Endothelial cell of umbilical vein (primary cell): ENCODE measurements around the gene UBTD1. TPM values are rescaled to one million over a fixed set of nuclear protein-coding genes. Genes with fewer than 3 reads are reported as not detected.

Source experiments
- BruUV-seq: library from RNA; stranded (reverse); fragments of 400-500 nt; replicated peaks from 2 replicates; lab custom pipeline; 2021; lab: Mats Ljungman, UMichigan
- CTCF ChIA-PET: fragments of 300-600, 350-600 bp; sonication (Branson Sonifier 250); formaldehyde crosslinking; loops from one replicate; lab custom pipeline; 2021; ENCODE audit warnings: antibody characterized with exemption, inconsistent platforms; lab: Charles Lee
- POLR2A ChIA-PET: fragments of 300-600, 350-600 bp; sonication (Branson Sonifier 250); formaldehyde crosslinking; loops from one replicate; lab custom pipeline; 2021; ENCODE audit warnings: antibody characterized with exemption, inconsistent platforms; lab: Charles Lee
- DNase-seq: peaks from one replicate; pipeline ENCODE4 v3.0.0-alpha.2; 2011; ENCODE audit warnings: low read depth, low spot score
- FAIRE-seq: peaks from 2 replicates; lab custom pipeline; 2011; peaks lifted over from hg19 to GRCh38; lab: Jason Lieb, UNC
- H2AFZ ChIP-seq: 2 replicates; pipeline ENCODE4 v1.6.0; 2012; ENCODE audit warnings: low read depth, low read length, control low read depth, inconsistent platforms
- H3K27ac ChIP-seq: 2 replicates; pipeline ENCODE4 v1.5.1; 2011; ENCODE audit warnings: low read depth, mild to moderate bottlenecking, control low read depth, low read length, moderate library complexity; ENCODE audit not compliant: insufficient read depth
- H3K27me3 ChIP-seq, 2 experiments: 2 replicates each; pipeline versions ENCODE4 v1.6.0 to v1.6.1; 2011; ENCODE audit warnings: low read length in 2 of 2, mixed read lengths in 1 of 2; ENCODE audit not compliant: control insufficient read depth in 2 of 2, insufficient read depth in 2 of 2
- H3K36me3 ChIP-seq, 2 experiments: 2 replicates in 1 of 2; 3 replicates in 1 of 2; pipeline ENCODE4 v1.5.1; 2011; ENCODE audit warnings: low read length in 2 of 2, mild to moderate bottlenecking in 1 of 2, moderate library complexity in 1 of 2; ENCODE audit not compliant: control insufficient read depth in 2 of 2, insufficient read depth in 2 of 2; ENCODE audit errors: extremely low read depth in 1 of 2
- H3K4me1 ChIP-seq: 3 replicates; pipeline ENCODE4 v1.5.1; 2011; ENCODE audit warnings: mild to moderate bottlenecking, low read length; ENCODE audit not compliant: control insufficient read depth, insufficient read depth; ENCODE audit errors: extremely low read depth
- H3K4me2 ChIP-seq: 2 replicates; pipeline ENCODE4 v1.6.1; 2011; ENCODE audit warnings: low read length, control low read depth, mixed read lengths; ENCODE audit not compliant: insufficient read depth
- H3K4me3 ChIP-seq, 3 experiments: fragments of 200-600 bp in 1 of 3; sonication (generic), shearing (Covaris generic) in 1 of 3; replicated peaks in 1 of 3; 2 replicates each; pipeline ENCODE4 v1.5.1; 2011 to 2016; ENCODE audit warnings: control low read depth in 3 of 3, low read length in 3 of 3, mild to moderate bottlenecking in 2 of 3, inconsistent platforms in 1 of 3, low read depth in 1 of 3, moderate library complexity in 1 of 3; ENCODE audit not compliant: insufficient read depth in 1 of 3
- H3K79me2 ChIP-seq: 2 replicates; pipeline ENCODE4 v1.6.0; 2012; ENCODE audit warnings: low read length, inconsistent platforms; ENCODE audit not compliant: control insufficient read depth, insufficient read depth
- H3K9ac ChIP-seq: replicated peaks from 2 replicates; pipeline ENCODE3; 2011; ENCODE audit warnings: low read length, control low read depth; ENCODE audit not compliant: insufficient read depth; ENCODE audit errors: extremely low read depth
- H3K9me1 ChIP-seq: replicated peaks from 3 replicates; pipeline ENCODE4 v1.6.0; 2011; ENCODE audit warnings: mild to moderate bottlenecking, low read length; ENCODE audit not compliant: control insufficient read depth, insufficient read depth; ENCODE audit errors: extremely low read depth
- H3K9me3 ChIP-seq: replicated peaks from 2 replicates; pipeline ENCODE4 v1.5.1; 2012; ENCODE audit warnings: low read length, inconsistent platforms; ENCODE audit not compliant: control insufficient read depth, insufficient read depth
- H4K20me1 ChIP-seq: replicated peaks from 2 replicates; pipeline ENCODE3; 2011; ENCODE audit warnings: mild to moderate bottlenecking, low read length; ENCODE audit not compliant: control insufficient read depth, insufficient read depth; ENCODE audit errors: extremely low read depth
- CTCF ChIP-seq, 2 donors: IDR thresholded peaks; 1 replicate in 1 of 2; 2 replicates in 1 of 2; pipeline ENCODE4 v1.5.1; 2011; ENCODE audit warnings: low read length in 2 of 2, mild to moderate bottlenecking in 2 of 2, moderate library complexity in 2 of 2, control low read depth in 1 of 2, inconsistent platforms in 1 of 2, low read depth in 1 of 2; ENCODE audit not compliant: insufficient read depth in 1 of 2; ENCODE audit errors: extremely low read depth in 1 of 2
- EZH2 ChIP-seq: IDR thresholded peaks from 2 replicates; pipeline ENCODE4 v1.6.1; 2012; ENCODE audit warnings: borderline replicate concordance, low read depth, mild to moderate bottlenecking, moderate library complexity, low read length, inconsistent platforms; ENCODE audit not compliant: severe bottlenecking
- FOS ChIP-seq: IDR thresholded peaks from 2 replicates; pipeline ENCODE4 v1.6.1; 2011; ENCODE audit warnings: mild to moderate bottlenecking, low read length, moderate library complexity, borderline replicate concordance; ENCODE audit not compliant: insufficient read depth
- GATA2 ChIP-seq: IDR thresholded peaks from 2 replicates; pipeline ENCODE4 v1.7.0; 2011; ENCODE audit warnings: low read depth, mild to moderate bottlenecking, moderate library complexity, mixed read lengths, low read length; ENCODE audit not compliant: insufficient read length, insufficient read depth
- JUN ChIP-seq: IDR thresholded peaks from 2 replicates; pipeline ENCODE4 v1.6.1; 2011; ENCODE audit warnings: borderline replicate concordance, low read depth; ENCODE audit not compliant: insufficient read length, insufficient read depth
- MAX ChIP-seq: IDR thresholded peaks from 2 replicates; pipeline ENCODE4 v1.6.1; 2011; ENCODE audit not compliant: insufficient read depth, insufficient read length
- MYC ChIP-seq: IDR thresholded peaks from one replicate; pipeline ENCODE4 v1.6.1; 2011; ENCODE audit warnings: mild to moderate bottlenecking, low read depth, low read length
- POLR2A ChIP-seq: IDR thresholded peaks from 2 replicates; pipeline ENCODE4 v1.6.1; 2012; ENCODE audit warnings: low read depth, mild to moderate bottlenecking, control low read depth, low read length
- POLR2AphosphoS5 ChIP-seq: IDR thresholded peaks from 2 replicates; pipeline ENCODE4 v1.6.1; 2012; ENCODE audit warnings: low read depth, mild to moderate bottlenecking, control low read depth, low read length, moderate library complexity; ENCODE audit not compliant: insufficient read depth
- dilution Hi-C: fragments of 300-500 bp; cut with MboI; formaldehyde crosslinking; loops from one replicate; pipeline ENCODE4 v1.15.0; 2019; ENCODE audit warnings: low sequenced_read_pairs; ENCODE audit not compliant: extremely low pct_ligation_motif_present
- intact Hi-C: fragments of 100-400 bp; cut with micrococcal nuclease; formaldehyde crosslinking; loops from one replicate; pipeline ENCODE4 v1.10.0; 2022
- polyA plus RNA-seq, 4 experiments: library from polyadenylated mRNA; depleted of rRNA in 3 of 4; stranded (reverse) in 3 of 4; unstranded in 1 of 4; fragments of >200 nt; gene quantifications; 2 replicates each; pipeline versions ENCODE4 v1.2.1 to v1.2.3, GENCODE V29; 2011 to 2012; ENCODE audit warnings: missing spikeins in 1 of 4
- total RNA-seq: library from RNA; stranded (reverse); gene quantifications from 2 replicates; pipeline ENCODE4 v1.2.3, GENCODE V29; 2021

Gene UBTD1
- total and polyA plus RNA-seq, 2 donors (not counting 3 experiments of a cell fraction or from before 2014, with no cell fraction given): 42.6 to 63.7 TPM

GRCh38 chr10:97564776-97565175 lies 66.1 kb downstream of the UBTD1 start:
- Histone ChIP-seq H3K36me3 (peaks cover 3 to 15% of the 10 kb centered on the region in 2 experiments), H3K9ac (no peak overlapping the region), H3K79me2 (no peaks in the 10 kb centered on the region), H3K27me3 (no peaks in the 10 kb centered on the region), H3K27ac (no peak overlapping the region), H4K20me1 (no peaks in the 10 kb centered on the region), H3K4me2 (no peak overlapping the region), H3K9me3 (no peaks in the 10 kb centered on the region), H3K9me1 (no peaks in the 10 kb centered on the region), H2AFZ (no peak overlapping the region), H3K4me1 (no peaks in the 10 kb centered on the region), H3K4me3 (no peak overlapping the region)
- no TSS peak for BruUV-seq
- ChIA-PET CTCF (interaction anchor here (0.6 to 2.8 kb wide), 3 partner anchors 8 to 57 kb away, joined by 3 to 7 read pairs (median 3); no protein-coding TSS in a partner anchor), POLR2A (no interaction called here)
- no peak for TF ChIP-seq JUN
- TF ChIP-seq FOS: no peak
- TF ChIP-seq MAX: no peak
- TF ChIP-seq POLR2AphosphoS5: no peak
- TF ChIP-seq CTCF (IDR thresholded peaks at IDR 0.05; ENCODE audit: extremely low read depth in 1 of 2, insufficient read depth in 1 of 2, low read depth in 1 of 2, low read length in 2 of 2): no peak
- no peak for TF ChIP-seq EZH2
- no peak for TF ChIP-seq POLR2A
- no peak for TF ChIP-seq MYC
- TF ChIP-seq GATA2: no peak
- dilution Hi-C loops: no loop called here
- FAIRE-seq: no peak
- no peak for DNase-seq
- intact Hi-C loops: no loop called here
